Heart right ventricle (tissue), 16 donors: ENCODE results near the gene KCNN1. TPM values are rescaled to one million over a fixed set of nuclear protein-coding genes. Genes with fewer than 3 reads are reported as not detected.

ENCODE experiments used
- ATAC-seq, 8 donors: fragments of 200-7000 bp; cut with Tn5 transposase; one replicate each; pipeline ENCODE4 v1.9.1; 2020; ENCODE audit warnings: mild to moderate bottlenecking in 8 of 8, moderate library complexity in 8 of 8, moderate number of reproducible peaks in 1 of 8
- DNase-seq, 2 donors: peaks; one replicate each; pipeline ENCODE4 v3.0.0-alpha.2; 2020
- H3K27ac ChIP-seq, 10 donors: fragments of 200-600 bp; sonication (generic) in 2 of 10; one replicate each; pipeline versions ENCODE4 v1.5.0 to v1.8.0; 2020 to 2022; ENCODE audit warnings: mild to moderate bottlenecking in 3 of 10
- H3K27me3 ChIP-seq, 7 donors: fragments of 200-600 bp; one replicate each; pipeline ENCODE4 v1.8.0; 2021 to 2022; ENCODE audit warnings: mild to moderate bottlenecking in 2 of 7
- H3K36me3 ChIP-seq, 9 donors: fragments of 200-600 bp; sonication (generic) in 1 of 9; one replicate each; pipeline versions ENCODE4 v1.5.0 to v1.8.0; 2020 to 2022; ENCODE audit warnings: mild to moderate bottlenecking in 2 of 9
- H3K4me1 ChIP-seq, 9 donors: fragments of 200-600 bp; sonication (generic) in 1 of 9; one replicate each; pipeline versions ENCODE4 v1.5.0 to v1.8.0; 2020 to 2022; ENCODE audit warnings: mild to moderate bottlenecking in 4 of 9
- H3K4me3 ChIP-seq, 10 donors: fragments of 200-600 bp; sonication (generic) in 2 of 10; one replicate each; pipeline versions ENCODE4 v1.5.0 to v1.8.0; 2020 to 2022; ENCODE audit warnings: mild to moderate bottlenecking in 7 of 10, moderate library complexity in 2 of 10
- H3K9me3 ChIP-seq, 11 donors: fragments of 200-600 bp in 10 of 11; sonication (generic) in 2 of 11; one replicate each; pipeline versions ENCODE4 v1.5.0 to v1.8.0; 2013 to 2022; ENCODE audit warnings: mild to moderate bottlenecking in 2 of 11, control low read depth in 1 of 11, moderate library complexity in 1 of 11
- WGBS, 2 donors: extraction: QIAGEN DNeasy Blood & Tissue Kit; methylation state at CpG; one replicate each; pipeline ENCODE4 v1.1.7; 2013; ENCODE audit warnings: inconsistent platforms in 1 of 2; 5-methylcytosine and 5-hydroxymethylcytosine counted together
- intact Hi-C, 10 donors: fragments of 100-400 bp; cut with DNase I; formaldehyde crosslinking; loops; one replicate each; pipeline versions ENCODE4 v1.11.1 to v1.14.2; 2022
- polyA plus RNA-seq, 2 donors: library from polyadenylated mRNA; stranded (reverse); fragments of 200-250 nt; gene quantifications; one replicate each; pipeline ENCODE4 v1.2.3, GENCODE V29; 2013
- total RNA-seq, 10 donors: library from RNA; stranded (reverse); fragmentation: NEBNext Ultra II Directional in 3 of 10; extraction: Animal tissue kit (Norgen Biotek cat#: 25700) in 3 of 10; gene quantifications; one replicate each; pipeline versions ENCODE4 v1.2.1 to v1.2.4, GENCODE V29; 2021 to 2023
- TF ChIP-seq, protein P1 (sequence below), 9 donors: fragments of 200-600 bp; sonication (generic) in 2 of 9; IDR thresholded peaks; one replicate each; pipeline versions ENCODE4 v1.5.0 to v1.8.0; 2021 to 2022; ENCODE audit warnings: antibody characterized with exemption in 9 of 9, mild to moderate bottlenecking in 5 of 9, moderate library complexity in 1 of 9
- donor health status: Arrhythmogenic right ventricular cardiomyopathy.
- donor health status: ischemic (EF 13 %, LVEDD 7.1; RV severe dilation, severe dysfunction).
- donor health status: healthy with polysubstance abuse.
- donor health status: DM: no; HTN: yes; CAD: no.
- donor health status: DM: no; HTN: no; CAD: no.
- donor health status: ischemic (EF 25% LVEDD 6.9; RV normal size, moderate dysfunction).
- donor health status: ischemic (EF 25% LVEDD 5.7; RV mildly dilated, moderate dysfunction).
- donor health status: healthy.
- donor health status: DM: yes; HTN: yes; CAD: no.
- donor health status: Ischemic cardiomyopathy.
- donor health status: ischemic (EF 35%, LVEDD 5.7; RV mildly dilated, moderate dysfunction).
- donor health status: nonischemic (EF 11% LVEDD 7.7; RV severe dilation, severe dysfunction).
- donor health status: DM: yes; HTN: yes; CAD: no.
- donor health status: PGD.
- donor health status: ischemic (EF 29% LVEDD 5.4; RV normal size, mild dysfunction).
- donor health status: nonischemic (EF 23%, LVEDD 6.1; RV moderate dilation, normal function).

Gene KCNN1
- total and polyA plus RNA-seq, 12 donors = 0.72 TPM; not detected in 11

DNA sequence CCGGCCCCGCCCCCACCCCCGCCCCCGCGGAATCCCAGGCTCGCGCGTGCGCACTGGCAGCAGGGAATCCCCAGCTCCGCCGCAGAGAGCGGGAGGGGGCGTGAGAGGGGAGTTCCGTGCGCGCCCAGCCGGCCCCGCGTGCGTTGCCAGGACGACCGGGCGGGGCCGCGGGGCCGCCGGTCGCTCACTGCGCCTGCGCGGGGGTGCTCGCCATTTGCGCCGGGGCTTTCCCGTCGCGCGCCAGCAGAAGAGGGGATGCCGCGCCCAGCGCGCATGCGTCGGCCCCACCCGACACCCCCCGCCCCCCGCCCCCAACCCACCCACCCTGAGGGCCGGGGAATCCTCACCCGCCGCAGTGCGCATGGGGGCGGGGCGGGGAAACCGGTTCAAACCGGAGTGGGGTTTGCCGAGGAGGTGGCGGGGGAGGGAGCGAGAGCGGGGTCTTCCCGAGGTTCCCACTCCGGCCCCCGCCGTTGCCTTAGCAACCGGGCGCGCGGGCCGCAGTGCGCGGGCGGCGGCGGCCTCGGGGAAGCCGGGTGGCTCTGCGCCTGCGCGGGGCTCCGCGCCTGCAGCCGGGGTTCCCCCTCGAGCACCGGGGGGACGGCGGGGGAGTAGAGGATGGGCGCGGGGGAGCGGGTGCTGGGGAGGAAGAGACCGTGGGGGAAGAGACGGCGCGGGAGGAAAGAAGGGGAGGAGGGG lies 18.9 kb upstream of the KCNN1 start:
- Histone ChIP-seq H3K27me3 (peaks cover 17 to 50% (median 43%) of the 10 kb centered on the region in 7 donors), H3K27ac (peak overlapping the region in 6 of 10 donors; percentile 44 to 82 (median 61)), H3K36me3 (peaks cover 0 to 12% (median 0%) of the 10 kb centered on the region in 9 donors), H3K4me1 (peaks cover 29 to 54% (median 48%) of the 10 kb centered on the region in 9 donors), H3K9me3 (no peaks in the 10 kb centered on the region), H3K4me3 (peak overlapping the region; percentile 62 to 92 (median 74))
- 0 to 1% methylated on average over 74 to 92 of the region's 92 CpGs for WGBS, 2 donors
- intact Hi-C loops = loop anchor here in 6 of 10 donors (1.0 to 10.0 kb wide), 4 partner anchors 16 to 117 kb away; no protein-coding TSS in a partner anchor
- peak; percentile 90 to 94 for DNase-seq
- ATAC-seq = peak; percentile 84 to 93 (median 92)
- TF ChIP-seq, protein P1, sequence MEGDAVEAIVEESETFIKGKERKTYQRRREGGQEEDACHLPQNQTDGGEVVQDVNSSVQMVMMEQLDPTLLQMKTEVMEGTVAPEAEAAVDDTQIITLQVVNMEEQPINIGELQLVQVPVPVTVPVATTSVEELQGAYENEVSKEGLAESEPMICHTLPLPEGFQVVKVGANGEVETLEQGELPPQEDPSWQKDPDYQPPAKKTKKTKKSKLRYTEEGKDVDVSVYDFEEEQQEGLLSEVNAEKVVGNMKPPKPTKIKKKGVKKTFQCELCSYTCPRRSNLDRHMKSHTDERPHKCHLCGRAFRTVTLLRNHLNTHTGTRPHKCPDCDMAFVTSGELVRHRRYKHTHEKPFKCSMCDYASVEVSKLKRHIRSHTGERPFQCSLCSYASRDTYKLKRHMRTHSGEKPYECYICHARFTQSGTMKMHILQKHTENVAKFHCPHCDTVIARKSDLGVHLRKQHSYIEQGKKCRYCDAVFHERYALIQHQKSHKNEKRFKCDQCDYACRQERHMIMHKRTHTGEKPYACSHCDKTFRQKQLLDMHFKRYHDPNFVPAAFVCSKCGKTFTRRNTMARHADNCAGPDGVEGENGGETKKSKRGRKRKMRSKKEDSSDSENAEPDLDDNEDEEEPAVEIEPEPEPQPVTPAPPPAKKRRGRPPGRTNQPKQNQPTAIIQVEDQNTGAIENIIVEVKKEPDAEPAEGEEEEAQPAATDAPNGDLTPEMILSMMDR (IDR thresholded peaks at IDR 0.05) = no peak

DNA sequence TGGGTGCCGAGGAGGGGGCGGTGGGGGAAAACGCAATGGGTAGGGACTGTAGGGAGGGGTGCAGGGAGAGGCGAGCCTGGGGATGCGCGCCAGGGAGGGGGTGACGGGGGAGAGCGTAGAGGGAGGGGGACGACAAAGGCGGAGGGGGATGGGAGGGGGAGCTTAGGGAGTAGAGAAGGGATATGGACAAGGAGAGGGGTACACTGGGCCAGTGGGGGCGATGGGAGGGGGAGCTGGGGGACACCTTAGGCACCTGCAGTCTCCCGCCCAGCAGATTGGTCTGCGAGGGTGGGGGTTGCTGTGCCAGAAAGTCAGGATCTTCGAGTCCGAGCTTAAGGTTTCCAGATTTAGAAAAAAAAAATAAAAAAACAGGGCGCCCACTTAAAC lies 18.4 kb upstream of the KCNN1 start:
- intact Hi-C loops = loop anchor here in 4 of 10 donors (10.0 kb wide), 2 partner anchors 106 to 116 kb away; no protein-coding TSS in a partner anchor
- ATAC-seq (no peak), DNase-seq (peak in 1 of 2 donors; percentile 25)
- peaks cover 22 to 55% (median 48%) of the 10 kb centered on the region in 7 donors for H3K27me3 ChIP-seq
- no peaks in the 10 kb centered on the region for H3K9me3 ChIP-seq
- peaks cover 0 to 7% (median 0%) of the 10 kb centered on the region in 9 donors for H3K36me3 ChIP-seq
- no peak overlapping the region for H3K27ac ChIP-seq
- peaks cover 29 to 54% (median 48%) of the 10 kb centered on the region in 9 donors for H3K4me1 ChIP-seq
- WGBS, 2 donors = 0 to 1% methylated on average over 16 of the region's 16 CpGs
- H3K4me3 ChIP-seq = peak overlapping the region in 9 of 10 donors; percentile 62 to 92 (median 76)
- TF ChIP-seq, protein P1 (IDR thresholded peaks at IDR 0.05) = no peak

- Histone ChIP-seq H3K9me3 (no peaks in the 10 kb centered on the region), H3K27me3 (peaks cover 29 to 62% (median 56%) of the 10 kb centered on the region in 7 donors), H3K27ac (no peak overlapping the region), H3K36me3 (no peaks in the 10 kb centered on the region), H3K4me1 (peaks cover 29 to 54% (median 48%) of the 10 kb centered on the region in 9 donors), H3K4me3 (peak overlapping the region in 8 of 10 donors; percentile 62 to 92 (median 74))
- TF ChIP-seq, protein P1 (IDR thresholded peaks at IDR 0.05) = no peak
- intact Hi-C loops = loop anchor here in 4 of 10 donors (10.0 kb wide), 2 partner anchors 106 to 116 kb away; no protein-coding TSS in a partner anchor
- DNase-seq = no peak
- ATAC-seq = no peak
- WGBS, 2 donors = 8 to 9% methylated on average over 49 of the region's 49 CpGs
Observed at GRCh38 chr19:17948931-17949930, 17.7 kb upstream of the KCNN1 start.

DNA sequence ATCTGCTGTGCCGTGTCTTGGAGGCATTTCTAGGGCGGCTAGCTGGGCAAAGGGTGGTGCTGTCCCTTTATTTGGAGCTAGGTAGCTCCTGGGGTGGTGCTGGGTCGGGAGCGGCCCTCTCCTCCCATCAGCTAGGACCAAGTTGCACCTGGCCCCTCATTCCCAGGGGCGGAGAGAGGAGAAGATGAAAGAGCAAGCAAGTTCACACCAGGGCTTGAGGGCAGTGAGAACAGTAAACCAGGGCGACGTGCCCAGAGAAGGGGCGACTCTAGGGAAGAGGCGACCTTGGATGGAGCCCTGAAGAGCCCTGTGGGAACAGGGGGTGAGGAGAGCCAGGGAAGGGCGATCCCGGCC lies 17.0 kb upstream of the KCNN1 start:
- Histone ChIP-seq H3K4me3 (peak overlapping the region in 5 of 10 donors; percentile 8 to 24 (median 11)), H3K9me3 (no peaks in the 10 kb centered on the region), H3K36me3 (no peaks in the 10 kb centered on the region), H3K27ac (no peak overlapping the region), H3K4me1 (peaks cover 29 to 54% (median 48%) of the 10 kb centered on the region in 9 donors), H3K27me3 (peaks cover 29 to 69% (median 63%) of the 10 kb centered on the region in 7 donors)
- intact Hi-C loops = loop anchor here in 4 of 10 donors (10.0 kb wide), 2 partner anchors 105 to 115 kb away; no protein-coding TSS in a partner anchor
- 9 to 12% methylated on average over 11 of the region's 11 CpGs for WGBS, 2 donors
- TF ChIP-seq, protein P1 (IDR thresholded peaks at IDR 0.05) = no peak
- no peak for ATAC-seq
- DNase-seq = no peak
